H9 (cell line): Measurements from ENCODE around the gene TMEM266. TPM values are rescaled to one million over a fixed set of nuclear protein-coding genes. Genes with fewer than 3 reads are reported as not detected.

Source experiments
- DNase-seq: peaks from one replicate; pipeline ENCODE4 v3.0.0-alpha.2; 2017
- H2AFZ ChIP-seq: one replicate; pipeline ENCODE4 v1.6.1; 2013; ENCODE audit warnings: mild to moderate bottlenecking, low read length, control low read depth, moderate library complexity
- H2AK5ac ChIP-seq: 2 replicates; pipeline ENCODE4 v1.6.1; 2013; ENCODE audit warnings: low read length, control low read depth, mixed read lengths; ENCODE audit not compliant: insufficient read length
- H2BK120ac ChIP-seq: one replicate; pipeline ENCODE4 v1.6.1; 2013; ENCODE audit warnings: low read depth, mild to moderate bottlenecking, low read length, control low read depth, inconsistent platforms; ENCODE audit not compliant: poor library complexity, severe bottlenecking
- H2BK12ac ChIP-seq: 2 replicates; pipeline ENCODE4 v1.6.1; 2013; ENCODE audit warnings: low read length, control low read depth, mixed read lengths, low read depth; ENCODE audit not compliant: insufficient read length
- H2BK15ac ChIP-seq: 2 replicates; pipeline ENCODE4 v1.6.1; 2013; ENCODE audit warnings: low read depth, low read length, control low read depth
- H2BK20ac ChIP-seq: one replicate; pipeline ENCODE4 v1.6.1; 2013; ENCODE audit warnings: low read depth, mild to moderate bottlenecking, low read length, control low read depth, inconsistent platforms; ENCODE audit not compliant: poor library complexity, severe bottlenecking
- H2BK5ac ChIP-seq: 2 replicates; pipeline ENCODE4 v1.6.1; 2013; ENCODE audit warnings: low read length, control low read depth, mixed read lengths; ENCODE audit not compliant: insufficient read length
- H3K14ac ChIP-seq: 2 replicates; pipeline ENCODE4 v1.6.1; 2013; ENCODE audit warnings: low read length, control low read depth; ENCODE audit not compliant: insufficient read depth
- H3K18ac ChIP-seq: 2 replicates; pipeline ENCODE4 v1.6.1; 2013; ENCODE audit warnings: low read depth, mild to moderate bottlenecking, mixed read lengths, low read length, control low read depth; ENCODE audit not compliant: insufficient read length
- H3K23ac ChIP-seq: 2 replicates; pipeline ENCODE4 v1.6.1; 2013; ENCODE audit warnings: low read length, control low read depth, mixed read lengths, low read depth; ENCODE audit not compliant: insufficient read length
- H3K23me2 ChIP-seq: 2 replicates; pipeline ENCODE4 v1.6.1; 2013; ENCODE audit warnings: low read depth, mild to moderate bottlenecking, mixed read lengths, low read length, control low read depth; ENCODE audit not compliant: insufficient read length, poor library complexity, severe bottlenecking
- H3K27ac ChIP-seq: 2 replicates; pipeline ENCODE4 v1.5.1; 2013; ENCODE audit warnings: low read length, control low read depth, mixed read lengths, low read depth; ENCODE audit not compliant: insufficient read length
- H3K27me3 ChIP-seq: 2 replicates; pipeline ENCODE4 v1.6.1; 2013; ENCODE audit warnings: low read length, control low read depth, inconsistent platforms; ENCODE audit not compliant: insufficient read depth
- H3K4ac ChIP-seq: 2 replicates; pipeline ENCODE4 v1.6.1; 2013; ENCODE audit warnings: low read depth, mild to moderate bottlenecking, control low read depth, inconsistent platforms, low read length, moderate library complexity
- H3K4me1 ChIP-seq: 2 replicates; pipeline ENCODE4 v1.6.1; 2013; ENCODE audit warnings: low read length, control low read depth, inconsistent platforms; ENCODE audit not compliant: insufficient read depth
- H3K4me2 ChIP-seq: 2 replicates; pipeline ENCODE4 v1.6.1; 2013; ENCODE audit warnings: low read length, control low read depth, mixed read lengths; ENCODE audit not compliant: insufficient read length, insufficient read depth
- H3K56ac ChIP-seq: 2 replicates; pipeline ENCODE4 v1.6.1; 2013; ENCODE audit warnings: low read depth, mild to moderate bottlenecking, mixed read lengths, low read length, control low read depth; ENCODE audit not compliant: insufficient read length
- H3K79me1 ChIP-seq: 2 replicates; pipeline ENCODE4 v1.6.1; 2013; ENCODE audit warnings: low read depth, mild to moderate bottlenecking, moderate library complexity, low read length, control low read depth, inconsistent platforms; ENCODE audit not compliant: insufficient read depth, poor library complexity, severe bottlenecking
- H3K79me2 ChIP-seq: 2 replicates; pipeline ENCODE4 v1.6.1; 2013; ENCODE audit warnings: low read length, control low read depth, inconsistent platforms; ENCODE audit not compliant: insufficient read depth
- H3K9ac ChIP-seq: 2 replicates; pipeline ENCODE4 v1.6.1; 2013; ENCODE audit warnings: low read length, control low read depth, mixed read lengths; ENCODE audit not compliant: insufficient read length; ENCODE audit errors: extremely low read depth
- H3K9me3 ChIP-seq: one replicate; pipeline ENCODE4 v1.6.1; 2013; ENCODE audit warnings: low read depth, low read length, inconsistent platforms; ENCODE audit not compliant: control insufficient read depth
- H3T11ph ChIP-seq: one replicate; pipeline ENCODE4 v1.6.1; 2013; ENCODE audit warnings: mild to moderate bottlenecking, low read length, control low read depth, inconsistent platforms
- H4K20me1 ChIP-seq: one replicate; pipeline ENCODE4 v1.6.1; 2013; ENCODE audit not compliant: control insufficient read depth, insufficient read length, insufficient read depth
- H4K5ac ChIP-seq: 2 replicates; pipeline ENCODE4 v1.6.1; 2013; ENCODE audit warnings: low read depth, mild to moderate bottlenecking, mixed read lengths, low read length, control low read depth; ENCODE audit not compliant: insufficient read length
- H4K8ac ChIP-seq: replicated peaks from 2 replicates; pipeline ENCODE4 v1.6.1; 2013; ENCODE audit warnings: low read length, control low read depth, mixed read lengths, low read depth; ENCODE audit not compliant: insufficient read length
- H4K91ac ChIP-seq: 2 replicates; pipeline ENCODE4 v1.6.1; 2013; ENCODE audit warnings: low read depth, mild to moderate bottlenecking, moderate library complexity, mixed read lengths, low read length, control low read depth; ENCODE audit not compliant: insufficient read length
- H3K27ac Mint-ChIP-seq, 3 experiments: 2 replicates in 2 of 3; 3 replicates in 1 of 3; pipeline ENCODE4 v1.8.0; 2020 to 2021; ENCODE audit warnings: mixed read lengths in 3 of 3, mild to moderate bottlenecking in 1 of 3, moderate library complexity in 1 of 3
- H3K27me3 Mint-ChIP-seq: 2 replicates; pipeline ENCODE4 v1.8.0; 2021; ENCODE audit warnings: low read depth, mild to moderate bottlenecking, moderate library complexity, mixed read lengths
- H3K36me3 Mint-ChIP-seq, 3 experiments: 2 replicates in 2 of 3; 3 replicates in 1 of 3; pipeline ENCODE4 v1.8.0; 2020 to 2021; ENCODE audit warnings: low read depth in 3 of 3, mixed read lengths in 3 of 3; ENCODE audit not compliant: insufficient read depth in 1 of 3
- H3K4me1 Mint-ChIP-seq, 2 experiments: 2 replicates each; pipeline ENCODE4 v1.8.0; 2020; ENCODE audit warnings: mixed read lengths in 2 of 2
- H3K4me3 Mint-ChIP-seq, 2 experiments: 2 replicates in 1 of 2; 3 replicates in 1 of 2; pipeline ENCODE4 v1.8.0; 2020 to 2021; ENCODE audit warnings: mild to moderate bottlenecking in 2 of 2, mixed read lengths in 2 of 2, moderate library complexity in 1 of 2
- H3K9me3 Mint-ChIP-seq, 2 experiments: 2 replicates in 1 of 2; 3 replicates in 1 of 2; pipeline ENCODE4 v1.8.0; 2020; ENCODE audit warnings: mild to moderate bottlenecking in 2 of 2, mixed read lengths in 2 of 2, moderate library complexity in 1 of 2
- CTCF ChIP-seq: fragments of 200-600 bp; sonication (generic); conservative IDR thresholded peaks from 3 replicates; pipeline ENCODE4 v1.8.0; 2021; ENCODE audit warnings: antibody characterized with exemption, mild to moderate bottlenecking
- WGBS: extraction: QIAGEN DNeasy Blood & Tissue Kit; methylation state at CpG from one replicate; pipeline ENCODE4 v1.1.7; 2013; ENCODE audit warnings: missing lambda C conversion rate, low lambda C conversion rate, mixed read lengths; ENCODE audit not compliant: insufficient read length; ENCODE audit errors: extremely low coverage; 5-methylcytosine and 5-hydroxymethylcytosine counted together
- total RNA-seq: library from RNA; stranded (reverse); gene quantifications from 2 replicates; pipeline ENCODE4 v1.2.1, GENCODE V29; 2021

The TMEM266 gene
- total RNA-seq, 1 experiment from 2014 or later = 0.81 TPM

GRCh38 chr15:76158226-76158625 lies 98.4 kb downstream of the TMEM266 start:
- H4K5ac ChIP-seq = no peak overlapping the region
- no peaks in the 10 kb centered on the region for H3K27me3 ChIP-seq
- no peaks in the 10 kb centered on the region for H4K20me1 ChIP-seq
- no peaks in the 10 kb centered on the region for H3K9me3 ChIP-seq
- no peak overlapping the region for H2AK5ac ChIP-seq
- Mint-ChIP-seq H3K9me3 (no peaks in the 10 kb centered on the region), H3K27me3 (peaks cover 5% of the 10 kb centered on the region), H3K4me1 (peaks cover 8 to 13% of the 10 kb centered on the region in 2 experiments), H3K4me3 (no peak overlapping the region), H3K27ac (no peak overlapping the region; a peak in 1 of 7 replicates), H3K36me3 (no peaks in the 10 kb centered on the region; a peak in 1 of 7 replicates)
- H3T11ph ChIP-seq = no peak overlapping the region
- H2BK12ac ChIP-seq = no peak overlapping the region
- H2AFZ ChIP-seq = no peak overlapping the region
- H3K4me1 ChIP-seq = 0 out of 2 replicates have a peak, but pooled peaks cover under 1% of the 10 kb centered on the region
- H4K91ac ChIP-seq = no peak overlapping the region
- H3K4me2 ChIP-seq = no peak overlapping the region
- H3K79me2 ChIP-seq = no peaks in the 10 kb centered on the region
- no peak overlapping the region for H3K14ac ChIP-seq
- no peak overlapping the region for H3K9ac ChIP-seq
- no peaks in the 10 kb centered on the region for H3K23me2 ChIP-seq
- no peak overlapping the region for H3K23ac ChIP-seq
- H3K79me1 ChIP-seq = no peaks in the 10 kb centered on the region
- H2BK120ac ChIP-seq = no peak overlapping the region
- no peak for TF ChIP-seq CTCF
- no peak overlapping the region for H2BK5ac ChIP-seq
- H3K56ac ChIP-seq = no peak overlapping the region
- WGBS = no CpG with 5 or more reads among the region's 10 CpGs
- no peak overlapping the region for H3K18ac ChIP-seq
- H3K27ac ChIP-seq = no peak overlapping the region
- H3K4ac ChIP-seq = no peak overlapping the region
- no peak for DNase-seq
- no peak overlapping the region for H4K8ac ChIP-seq
- H2BK15ac ChIP-seq = no peak overlapping the region
- H2BK20ac ChIP-seq = no peak overlapping the region
